Gastroesophageal sphincter (tissue), 3 donors: ENCODE results near the gene GOLGA6L10.

Source experiments
- CTCF ChIP-seq, 4 experiments: fragments of 200-600 bp in 2 of 4; fragments of 450-650 bp in 2 of 4; sonication (generic) in 1 of 4; IDR thresholded peaks; one replicate each; pipeline ENCODE4 v1.5.1; 2017 to 2019; ENCODE audit warnings: antibody characterized with exemption in 4 of 4, mild to moderate bottlenecking in 2 of 4, moderate library complexity in 2 of 4
- EP300 ChIP-seq: sonication (generic); formaldehyde crosslinking; IDR thresholded peaks from one replicate; pipeline ENCODE4 v1.6.1; 2017; ENCODE audit warnings: antibody characterized with exemption, mild to moderate bottlenecking
- POLR2A ChIP-seq, 2 donors: fragments of 450-650 bp; IDR thresholded peaks; one replicate each; pipeline ENCODE4 v1.6.1; 2017; ENCODE audit warnings: antibody characterized with exemption in 2 of 2, mild to moderate bottlenecking in 2 of 2, moderate library complexity in 1 of 2
- POLR2AphosphoS5 ChIP-seq: sonication (generic); formaldehyde crosslinking; IDR thresholded peaks from one replicate; pipeline ENCODE4 v1.6.1; 2017; ENCODE audit warnings: antibody characterized with exemption

GRCh38 chr15:82315519-82316246 is 33.6 kb downstream of the GOLGA6L10 start:
- TF ChIP-seq CTCF (IDR thresholded peaks at IDR 0.05) (no peak), POLR2AphosphoS5 (no peak), POLR2A (IDR thresholded peaks at IDR 0.05) (no peak), EP300 (no peak)
